Stimulated activated CD4-positive, alpha-beta T cell treated with anti-CD3 and anti-CD28 coated beads, Interleukin-12 subunit alpha, Interleukin-12 subunit beta, amount 100 ng/mL, for 4 hours (primary cell): ENCODE measurements around the gene RABL6.
"Not testable (repeated sequence)": the region's sequence is repeated elsewhere in the genome, so short reads cannot be mapped to it uniquely, and the experiment has no call there.

Experiments
- DNase-seq: peaks from one replicate; pipeline ENCODE4 v3.0.0-alpha.2; 2020

The RABL6 gene

GRCh38 chr9:136777359-136777758 lies 30.4 kb upstream of the RABL6 start:
- no peak for DNase-seq

- DNase-seq = no peak
Measured at GRCh38 chr9:136779808-136780207, 27.9 kb upstream of the RABL6 start.

GRCh38 chr9:136782452-136782851 lies 25.3 kb upstream of the RABL6 start:
- no peak for DNase-seq

- DNase-seq = no peak
Measured at GRCh38 chr9:136784249-136784996, 23.3 kb upstream of the RABL6 start.

- no peak for DNase-seq
Measured at GRCh38 chr9:136784997-136785361, 22.8 kb upstream of the RABL6 start.

- DNase-seq = not testable (repeated sequence)
Measured at GRCh38 chr9:136785565-136786355, 22.0 kb upstream of the RABL6 start.

GRCh38 chr9:136786451-136786850 lies 21.3 kb upstream of the RABL6 start:
- DNase-seq = no peak

GRCh38 chr9:136786983-136787382 lies 20.8 kb upstream of the RABL6 start:
- not testable (repeated sequence) for DNase-seq

GRCh38 chr9:136787690-136788400 lies 19.9 kb upstream of the RABL6 start:
- peak; percentile 52 for DNase-seq

GRCh38 chr9:136788644-136789522 lies 18.9 kb upstream of the RABL6 start:
- DNase-seq = not testable (repeated sequence)

- DNase-seq = no peak
Measured at GRCh38 chr9:136789523-136789937, 18.2 kb upstream of the RABL6 start.

GRCh38 chr9:136790640-136791515 lies 16.9 kb upstream of the RABL6 start, which contains the start of gene TMEM141:
Gene TMEM141, plus strand, starts transcription at chr9:136791344. Its CDS starts 27 bp downstream, at chr9:136791371.
- DNase-seq = peak; percentile 100

GRCh38 chr9:136791516-136792276 lies 16.1 kb upstream of the RABL6 start:
- peak; percentile 58 for DNase-seq

GRCh38 chr9:136792321-136793085 lies 15.2 kb upstream of the RABL6 start:
- no peak for DNase-seq

GRCh38 chr9:136793086-136793946 lies 14.4 kb upstream of the RABL6 start:
- no peak for DNase-seq

- no peak for DNase-seq
Measured at GRCh38 chr9:136794281-136794999, 13.3 kb upstream of the RABL6 start.

GRCh38 chr9:136795000-136795348 lies 12.8 kb upstream of the RABL6 start:
- no peak for DNase-seq

- DNase-seq = no peak
Measured at GRCh38 chr9:136796238-136796774, 11.4 kb upstream of the RABL6 start, which contains the start of gene CCDC183. Gene CCDC183, plus strand, starts transcription at chr9:136796338. Its CDS starts 60 bp downstream, at chr9:136796398.
